Embryonic facial prominence (tissue), 1 donor: ENCODE results near the gene NAALADL1.

ENCODE experiments used
- DNase-seq: peaks from one replicate; pipeline ENCODE4 v3.0.0-alpha.2; 2016; ENCODE audit errors: extremely low spot score

Gene NAALADL1, protein sequence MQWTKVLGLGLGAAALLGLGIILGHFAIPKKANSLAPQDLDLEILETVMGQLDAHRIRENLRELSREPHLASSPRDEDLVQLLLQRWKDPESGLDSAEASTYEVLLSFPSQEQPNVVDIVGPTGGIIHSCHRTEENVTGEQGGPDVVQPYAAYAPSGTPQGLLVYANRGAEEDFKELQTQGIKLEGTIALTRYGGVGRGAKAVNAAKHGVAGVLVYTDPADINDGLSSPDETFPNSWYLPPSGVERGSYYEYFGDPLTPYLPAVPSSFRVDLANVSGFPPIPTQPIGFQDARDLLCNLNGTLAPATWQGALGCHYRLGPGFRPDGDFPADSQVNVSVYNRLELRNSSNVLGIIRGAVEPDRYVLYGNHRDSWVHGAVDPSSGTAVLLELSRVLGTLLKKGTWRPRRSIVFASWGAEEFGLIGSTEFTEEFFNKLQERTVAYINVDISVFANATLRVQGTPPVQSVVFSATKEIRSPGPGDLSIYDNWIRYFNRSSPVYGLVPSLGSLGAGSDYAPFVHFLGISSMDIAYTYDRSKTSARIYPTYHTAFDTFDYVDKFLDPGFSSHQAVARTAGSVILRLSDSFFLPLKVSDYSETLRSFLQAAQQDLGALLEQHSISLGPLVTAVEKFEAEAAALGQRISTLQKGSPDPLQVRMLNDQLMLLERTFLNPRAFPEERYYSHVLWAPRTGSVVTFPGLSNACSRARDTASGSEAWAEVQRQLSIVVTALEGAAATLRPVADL

DNA sequence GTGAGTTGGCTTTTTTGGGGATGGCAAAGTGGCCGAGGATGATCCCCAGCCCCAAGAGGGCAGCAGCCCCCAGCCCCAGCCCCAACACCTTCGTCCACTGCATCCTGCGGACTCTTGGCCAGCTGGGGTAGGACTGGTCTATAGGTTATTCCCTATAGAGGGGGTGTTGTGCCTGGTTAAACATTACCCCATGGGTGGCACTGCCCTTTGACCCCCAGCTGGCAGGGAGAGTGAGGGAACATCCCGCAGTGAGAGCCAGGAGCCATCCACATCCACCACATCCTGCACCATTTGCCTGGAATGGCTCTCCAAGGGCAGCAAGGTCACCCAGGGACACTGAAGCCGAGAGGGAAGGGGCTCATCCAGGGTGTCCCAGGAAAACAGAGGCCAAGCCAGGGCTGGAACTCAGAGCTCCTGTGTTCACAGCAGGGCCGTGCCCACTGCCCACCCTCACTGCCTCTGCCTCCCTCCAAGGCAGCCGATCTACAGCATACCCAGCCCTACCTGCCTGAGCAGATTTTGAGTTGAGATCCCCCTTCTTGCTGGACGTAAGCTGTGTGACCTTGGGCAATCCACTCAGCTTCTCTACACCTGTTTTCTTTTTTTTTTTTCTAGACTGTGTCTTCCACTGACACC is at the start of gene NAALADL1:
Gene NAALADL1, minus strand, starts transcription at position 135 of the 636 bp plus-strand sequence. Its CDS starts 32 bp downstream, at position 103.
- DNase-seq = no peak

DNA sequence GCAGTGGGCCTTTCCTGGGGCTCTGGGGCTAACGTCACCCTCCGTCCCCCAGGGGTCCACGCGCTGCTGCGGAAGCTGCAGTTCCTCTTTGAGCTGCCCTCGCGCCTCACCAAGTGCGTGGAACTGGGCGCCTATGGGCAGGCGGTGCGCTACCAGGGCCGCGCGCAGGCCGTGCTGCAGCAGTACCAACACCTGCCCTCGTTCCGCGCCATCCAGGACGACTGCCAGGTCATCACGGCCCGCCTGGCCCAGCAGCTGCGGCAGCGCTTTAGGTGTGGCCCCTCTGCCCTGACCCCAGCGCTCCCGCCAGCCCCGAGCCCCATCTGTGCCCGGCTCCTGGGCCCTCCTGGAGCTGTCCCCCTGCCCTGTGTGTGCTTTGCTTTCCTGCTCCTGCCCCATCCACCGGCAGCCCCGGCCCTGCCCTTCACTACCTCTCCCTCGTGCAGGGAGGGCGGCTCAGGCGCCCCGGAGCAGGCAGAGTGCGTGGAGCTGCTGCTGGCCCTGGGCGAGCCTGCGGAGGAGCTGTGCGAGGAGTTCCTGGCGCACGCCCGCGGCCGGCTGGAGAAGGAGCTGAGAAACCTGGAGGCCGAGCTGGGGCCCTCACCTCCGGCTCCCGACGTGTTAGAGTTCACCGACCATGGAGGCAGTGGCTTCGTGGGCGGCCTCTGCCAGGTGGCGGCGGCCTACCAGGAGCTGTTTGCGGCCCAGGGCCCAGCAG is 49.6 kb upstream of the NAALADL1 start:
- no peak for DNase-seq

DNA sequence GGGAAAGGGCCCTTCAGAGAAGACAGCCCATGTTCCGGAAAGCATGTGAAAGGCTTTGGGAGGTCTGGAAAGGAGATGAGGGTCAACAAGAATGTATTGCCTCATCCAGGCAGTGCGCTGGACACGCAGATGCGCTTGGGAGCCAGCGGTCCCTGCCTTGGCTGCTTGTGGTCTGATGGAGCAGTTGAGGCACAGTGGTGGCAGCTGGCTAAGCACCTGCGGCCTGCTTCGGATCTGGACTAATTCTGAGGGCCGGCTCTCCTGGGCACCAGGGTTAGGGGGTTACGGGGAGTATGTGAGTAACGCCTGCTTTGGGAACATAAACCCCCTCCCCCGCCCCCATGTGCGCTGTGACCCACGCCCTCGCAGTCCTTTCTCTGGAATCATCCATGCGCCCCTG is 48.7 kb upstream of the NAALADL1 start:
- no peak for DNase-seq

DNA sequence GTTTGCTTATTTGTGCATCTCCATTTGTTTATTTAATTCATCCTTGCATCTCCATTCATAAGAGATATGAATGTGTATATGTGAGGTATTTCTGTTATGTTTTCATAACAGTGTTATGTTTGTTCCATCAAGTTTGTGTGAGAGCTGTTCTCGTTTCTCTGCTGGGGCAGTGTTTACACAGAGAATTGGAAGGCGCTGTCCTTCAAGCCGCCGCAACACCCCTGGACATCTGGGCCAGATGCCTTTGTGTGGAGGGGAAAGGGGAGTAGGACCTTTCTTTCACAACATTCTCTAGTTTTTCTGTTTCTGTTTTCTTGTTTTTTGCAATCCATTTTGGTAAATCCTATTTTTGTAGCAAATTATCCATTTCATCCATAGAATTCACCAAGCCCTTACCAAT is 46.3 kb upstream of the NAALADL1 start:
- no peak for DNase-seq

DNA sequence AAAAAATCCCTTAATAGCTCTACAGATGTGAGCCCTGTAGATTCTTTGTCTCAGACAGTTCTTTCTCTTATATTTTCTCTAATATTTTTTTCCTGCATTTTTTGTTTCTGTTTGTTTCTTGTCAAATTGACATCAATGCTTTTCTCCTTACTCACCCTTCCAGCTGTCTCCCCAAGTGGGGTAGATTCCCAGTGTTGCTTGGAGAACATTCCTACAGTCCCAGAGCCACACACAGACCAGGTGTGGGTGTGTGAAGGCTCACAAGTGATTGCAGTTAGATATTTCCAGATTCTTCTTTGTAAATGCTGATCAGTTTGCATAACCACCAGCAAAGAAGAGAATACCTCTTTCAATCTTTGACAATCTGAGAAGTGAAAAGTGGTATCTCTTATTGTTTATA is 45.1 kb upstream of the NAALADL1 start:
- no peak for DNase-seq

DNA sequence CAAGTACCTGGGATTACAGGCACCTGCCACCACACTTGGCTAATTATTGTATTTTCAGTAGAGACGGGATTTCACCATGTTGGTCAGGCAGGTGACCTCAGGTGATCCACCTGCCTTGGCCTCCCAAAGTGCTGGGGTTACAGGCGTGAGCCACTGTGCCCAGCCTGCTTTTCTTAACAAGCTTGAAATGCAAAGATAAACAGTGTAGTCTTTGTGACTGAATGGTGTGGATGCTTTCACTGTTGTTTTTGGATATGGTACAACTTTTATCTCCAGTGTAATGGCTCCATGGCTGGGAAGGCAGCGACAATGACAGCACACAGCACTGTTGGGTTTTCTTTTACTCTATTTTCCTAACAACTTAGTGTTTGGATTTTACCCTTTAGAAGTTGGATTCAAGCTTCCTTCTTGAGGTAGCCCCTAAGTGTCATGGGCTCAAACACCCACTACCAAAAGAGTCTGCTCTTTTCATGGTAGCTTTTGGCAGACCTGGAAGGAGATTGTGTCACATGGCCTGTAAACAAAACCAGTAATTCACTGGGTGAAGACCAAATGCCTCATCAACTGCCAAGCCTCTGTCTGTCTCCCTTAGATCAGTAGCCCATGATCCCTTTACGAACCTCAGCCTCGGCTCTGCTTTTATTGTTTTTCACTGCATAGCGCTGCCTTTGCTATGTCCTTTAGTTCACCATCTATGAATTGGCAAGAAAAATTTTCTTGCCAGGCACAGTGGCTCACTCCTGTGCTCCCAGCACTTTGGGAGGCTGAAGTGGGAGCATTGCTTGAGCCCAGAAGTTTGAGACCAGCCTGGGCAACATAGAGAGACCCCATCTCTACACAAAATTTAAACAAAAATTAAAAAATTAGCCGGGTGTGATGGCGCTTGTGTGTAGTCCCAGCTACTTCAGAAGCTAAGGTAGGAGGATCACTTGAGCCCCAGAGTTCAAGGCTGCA is 44.1 kb upstream of the NAALADL1 start:
- no peak for DNase-seq

DNA sequence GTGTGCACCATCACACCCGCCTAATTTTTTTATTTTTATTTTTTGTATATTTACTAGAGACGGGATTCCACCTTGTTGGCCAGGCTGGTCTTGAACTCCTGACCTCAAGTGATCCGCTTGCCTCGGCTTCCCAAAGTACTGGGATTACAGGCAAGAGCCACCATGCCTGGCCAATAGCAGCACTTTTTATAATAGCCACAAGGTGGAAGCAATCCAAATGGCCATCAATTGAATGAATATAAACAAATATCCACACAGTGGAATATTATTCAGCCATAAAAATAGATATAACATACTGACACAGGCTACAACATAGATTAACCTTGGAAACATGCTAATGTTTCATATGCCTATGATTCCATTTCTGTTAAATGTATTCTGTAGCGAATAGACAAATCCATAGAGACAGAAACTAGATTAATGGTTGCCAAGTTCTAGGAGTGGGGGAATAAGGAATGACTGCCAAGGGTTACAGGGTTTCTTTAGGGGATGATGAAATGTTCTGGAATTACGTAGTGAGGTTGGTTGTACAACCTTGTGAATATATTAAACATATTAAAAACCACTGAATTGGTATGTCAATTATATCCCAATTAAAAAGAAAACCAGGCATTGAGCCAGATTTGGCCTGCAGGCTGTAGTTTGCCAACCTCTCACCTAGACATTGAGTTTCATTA is 42.5 kb upstream of the NAALADL1 start:
- no peak for DNase-seq

DNA sequence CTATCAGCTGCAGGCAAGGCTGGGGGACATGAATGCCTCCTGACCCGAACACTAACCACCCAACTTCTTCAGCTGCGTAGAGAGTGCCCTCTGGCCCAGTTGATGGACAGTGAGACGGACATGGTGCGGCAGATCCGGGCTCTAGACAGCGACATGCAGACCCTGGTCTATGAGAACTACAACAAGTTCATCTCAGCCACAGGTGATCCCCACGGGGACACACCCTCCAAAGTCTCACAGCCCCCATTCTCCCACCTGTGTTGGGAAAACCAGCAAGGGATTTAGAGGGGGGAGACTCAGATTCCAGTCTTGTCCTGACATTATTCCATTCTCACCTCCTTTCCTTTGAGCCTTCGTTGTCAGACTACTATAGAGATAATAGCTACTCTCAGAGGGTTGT is 38.6 kb upstream of the NAALADL1 start:
- DNase-seq = no peak

DNA sequence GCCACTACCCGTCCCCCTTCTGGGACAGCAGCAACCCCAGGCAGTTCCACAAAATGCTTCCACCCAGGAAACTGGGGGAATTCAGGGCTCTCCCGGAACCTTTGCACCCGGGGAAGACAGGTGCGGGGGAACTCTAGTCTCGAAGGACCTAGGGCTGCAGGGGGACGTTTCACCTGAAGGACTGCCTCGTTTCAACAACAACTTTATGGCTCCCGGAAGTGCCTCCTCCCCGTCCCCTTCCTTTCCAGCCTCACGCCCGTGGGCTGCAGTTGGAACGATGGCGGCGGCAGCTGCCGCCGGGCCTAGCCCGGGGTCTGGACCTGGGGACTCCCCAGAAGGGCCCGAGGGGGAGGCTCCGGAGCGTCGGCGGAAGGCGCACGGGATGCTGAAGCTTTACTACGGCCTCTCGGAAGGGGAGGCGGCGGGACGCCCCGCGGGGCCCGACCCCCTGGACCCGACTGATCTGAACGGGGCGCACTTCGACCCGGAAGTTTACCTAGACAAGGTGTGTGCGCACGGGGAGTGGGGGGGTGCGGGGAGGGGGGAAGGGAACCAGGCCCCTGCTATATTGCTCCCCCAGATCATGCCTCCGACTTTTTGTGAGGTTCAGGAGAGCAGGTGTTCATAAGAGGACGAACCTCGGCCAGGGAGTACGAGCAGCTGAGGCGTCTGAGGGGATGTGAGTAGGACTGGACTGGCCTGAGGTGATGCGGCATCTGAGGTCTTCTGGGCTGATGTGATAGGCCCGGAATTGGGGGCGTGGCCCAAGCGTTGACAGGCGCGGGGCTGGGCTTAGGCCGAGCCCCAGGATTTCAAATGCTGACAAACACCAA is 37.8 kb upstream of the NAALADL1 start, which contains the start of gene VPS51:
Gene VPS51, plus strand, starts transcription at position 241 of the 833 bp plus-strand sequence. Its CDS starts 37 bp downstream, at position 278.
- DNase-seq = peak; percentile 90

DNA sequence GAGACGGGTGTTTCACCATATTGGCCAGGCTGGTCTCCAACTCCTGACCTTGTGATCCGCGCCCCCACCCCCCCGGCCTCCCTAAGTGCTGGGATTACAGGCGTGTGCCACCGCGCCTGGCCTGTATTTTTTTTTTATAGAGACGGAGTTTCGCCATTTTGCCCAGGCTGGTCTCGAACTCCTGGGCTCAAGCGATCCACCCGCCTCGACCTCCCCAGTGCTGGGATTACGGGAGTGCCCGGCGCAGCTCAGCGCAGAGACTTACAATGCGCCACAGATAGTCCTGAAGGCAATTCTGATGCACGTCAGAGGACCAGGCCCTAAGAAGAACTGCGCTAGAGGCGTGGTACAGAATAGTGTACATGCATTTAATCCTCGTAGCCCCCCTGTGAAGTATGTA is 37.1 kb upstream of the NAALADL1 start:
- DNase-seq = no peak

DNA sequence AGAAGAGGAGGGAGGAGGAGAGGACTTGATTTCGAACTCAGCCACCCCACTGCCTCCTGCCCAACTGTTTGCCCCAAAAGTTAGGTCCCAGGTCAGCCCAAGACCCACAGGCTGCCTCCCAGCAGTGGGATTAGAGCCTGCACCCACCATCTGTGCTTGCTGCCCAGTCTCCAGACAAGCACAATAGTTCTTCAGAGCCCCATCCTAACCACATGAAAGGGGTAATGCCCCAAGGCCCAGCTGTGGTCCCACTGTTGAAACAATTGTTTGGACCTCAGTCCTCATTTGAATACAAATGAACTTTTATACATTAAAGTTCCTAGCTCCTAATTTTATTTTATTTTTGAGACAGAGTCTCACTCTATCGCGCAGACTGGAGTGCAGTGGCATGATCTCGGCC is 32.3 kb upstream of the NAALADL1 start:
- no peak for DNase-seq

DNA sequence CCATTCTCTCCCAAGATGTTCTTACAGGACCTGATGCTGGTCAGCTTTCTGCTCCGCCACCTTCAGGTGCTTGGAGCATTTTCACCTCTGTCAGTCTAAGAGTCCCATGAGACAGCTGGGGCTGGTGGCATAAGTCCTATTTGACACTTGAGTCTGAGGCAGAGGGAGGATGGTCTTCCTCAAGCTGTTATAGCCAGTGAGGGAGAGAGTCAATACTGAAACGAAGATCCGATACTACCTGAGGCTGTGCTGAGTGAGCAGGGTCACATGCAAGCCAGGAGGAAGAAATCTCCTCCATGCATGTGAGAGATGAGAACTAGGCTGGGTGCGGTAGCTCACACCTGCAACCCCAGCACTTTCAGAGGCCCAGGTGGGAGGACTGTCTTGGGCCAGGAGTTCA is 31.3 kb upstream of the NAALADL1 start:
- DNase-seq = no peak

DNA sequence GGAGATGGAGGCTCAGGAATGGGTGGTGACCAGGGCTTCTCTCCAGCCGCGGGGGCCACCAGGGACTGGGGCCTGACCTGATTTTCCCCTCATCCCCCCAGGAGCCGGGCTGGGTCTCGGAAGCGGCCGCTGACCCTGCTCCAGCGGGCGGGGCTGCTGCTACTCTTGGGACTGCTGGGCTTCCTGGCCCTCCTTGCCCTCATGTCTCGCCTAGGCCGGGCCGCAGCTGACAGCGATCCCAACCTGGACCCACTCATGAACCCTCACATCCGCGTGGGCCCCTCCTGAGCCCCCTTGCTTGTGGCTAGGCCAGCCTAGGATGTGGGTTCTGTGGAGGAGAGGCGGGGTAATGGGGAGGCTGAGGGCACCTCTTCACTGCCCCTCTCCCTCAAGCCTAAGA is 29.5 kb upstream of the NAALADL1 start:
- DNase-seq = no peak

DNA sequence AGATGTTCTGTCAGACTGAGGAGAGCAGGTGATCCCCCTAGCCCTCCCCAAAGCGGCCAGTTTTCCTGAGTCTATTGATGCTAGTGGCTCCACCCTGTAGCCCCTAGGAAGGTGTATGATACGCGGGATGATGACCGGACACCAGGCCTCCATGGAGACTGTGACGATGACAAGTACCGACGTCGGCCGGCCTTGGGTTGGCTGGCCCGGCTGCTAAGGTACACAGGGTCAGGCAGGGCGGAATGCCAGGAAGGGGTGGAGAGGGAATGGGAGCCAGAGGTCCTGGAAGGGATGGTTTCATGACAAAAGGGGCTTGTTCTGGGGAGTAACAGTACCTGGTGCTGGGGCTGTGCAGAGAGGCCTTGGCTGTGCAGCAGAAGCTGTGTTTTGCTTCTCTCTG is 28.9 kb upstream of the NAALADL1 start:
- no peak for DNase-seq

DNA sequence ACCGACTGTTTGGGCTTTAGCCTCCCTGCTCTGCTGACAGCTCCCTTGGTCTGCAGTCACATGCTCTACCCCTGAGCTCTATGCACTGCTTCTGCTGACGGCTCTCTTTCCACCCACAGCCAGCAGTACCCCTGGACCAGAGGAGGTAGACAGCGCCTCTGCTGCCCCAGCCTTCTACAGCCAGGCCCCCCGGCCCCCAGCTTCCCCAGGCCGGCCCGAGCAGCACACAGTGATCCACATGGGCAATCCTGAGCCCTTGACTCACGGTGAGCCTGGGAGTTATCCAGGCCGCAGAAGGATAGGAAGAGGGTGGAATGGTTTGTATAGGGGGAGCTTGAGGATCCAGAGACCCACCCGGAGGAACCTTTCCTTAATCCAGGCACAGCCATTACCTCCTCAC is 28.5 kb upstream of the NAALADL1 start:
- no peak for DNase-seq

DNA sequence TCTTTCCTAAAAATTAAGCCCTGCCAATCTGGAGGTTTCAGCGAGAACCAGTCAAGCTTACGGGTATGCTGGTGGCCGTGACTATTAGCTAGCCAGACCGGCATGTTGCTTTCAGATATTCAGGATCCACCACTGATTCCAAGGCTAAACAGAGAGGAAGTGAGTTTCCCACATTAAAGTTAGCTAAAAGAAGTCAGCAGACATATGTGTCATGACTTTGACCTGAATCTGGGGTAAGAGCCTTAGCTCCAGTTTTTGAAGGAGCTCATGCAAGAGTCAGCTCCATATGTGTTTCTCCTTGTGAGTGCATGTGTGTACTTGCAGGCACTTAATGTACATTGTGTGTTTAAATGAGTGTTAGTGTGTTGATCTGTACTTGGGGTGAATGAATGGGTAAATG is 27.1 kb upstream of the NAALADL1 start:
- no peak for DNase-seq

DNA sequence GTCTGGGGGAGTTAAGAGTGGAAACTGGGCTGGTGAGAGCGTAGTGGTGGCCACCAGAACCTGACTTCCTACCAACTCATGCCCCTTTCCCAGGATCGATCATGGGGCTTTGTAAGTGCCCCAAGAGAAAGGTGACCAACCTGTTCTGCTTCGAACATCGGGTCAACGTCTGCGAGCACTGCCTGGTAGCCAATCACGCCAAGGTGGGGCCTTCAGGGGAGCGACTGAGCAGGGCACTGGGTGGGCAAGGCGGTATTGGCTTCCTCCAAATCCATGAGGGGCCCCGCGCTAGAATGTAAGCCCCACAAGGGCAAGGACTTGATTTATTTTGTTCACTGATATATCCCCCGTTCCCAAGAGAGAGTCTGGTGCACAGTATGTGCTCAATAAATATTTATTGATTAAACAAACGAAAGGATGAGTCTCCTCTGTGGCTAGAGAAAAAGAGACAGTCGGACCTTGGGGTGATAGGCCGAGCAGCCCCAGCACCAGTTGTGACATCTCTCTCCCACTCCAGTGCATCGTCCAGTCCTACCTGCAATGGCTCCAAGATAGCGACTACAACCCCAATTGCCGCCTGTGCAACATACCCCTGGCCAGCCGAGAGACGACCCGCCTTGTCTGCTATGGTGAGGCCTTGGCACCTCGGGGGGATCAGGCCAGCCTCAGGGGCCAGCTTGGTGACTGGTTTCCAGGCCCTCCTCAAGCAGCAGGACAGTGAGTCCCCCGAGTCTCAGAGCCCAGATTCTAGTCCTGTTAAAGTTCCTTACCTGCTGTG is 26.4 kb upstream of the NAALADL1 start:
- DNase-seq = no peak

DNA sequence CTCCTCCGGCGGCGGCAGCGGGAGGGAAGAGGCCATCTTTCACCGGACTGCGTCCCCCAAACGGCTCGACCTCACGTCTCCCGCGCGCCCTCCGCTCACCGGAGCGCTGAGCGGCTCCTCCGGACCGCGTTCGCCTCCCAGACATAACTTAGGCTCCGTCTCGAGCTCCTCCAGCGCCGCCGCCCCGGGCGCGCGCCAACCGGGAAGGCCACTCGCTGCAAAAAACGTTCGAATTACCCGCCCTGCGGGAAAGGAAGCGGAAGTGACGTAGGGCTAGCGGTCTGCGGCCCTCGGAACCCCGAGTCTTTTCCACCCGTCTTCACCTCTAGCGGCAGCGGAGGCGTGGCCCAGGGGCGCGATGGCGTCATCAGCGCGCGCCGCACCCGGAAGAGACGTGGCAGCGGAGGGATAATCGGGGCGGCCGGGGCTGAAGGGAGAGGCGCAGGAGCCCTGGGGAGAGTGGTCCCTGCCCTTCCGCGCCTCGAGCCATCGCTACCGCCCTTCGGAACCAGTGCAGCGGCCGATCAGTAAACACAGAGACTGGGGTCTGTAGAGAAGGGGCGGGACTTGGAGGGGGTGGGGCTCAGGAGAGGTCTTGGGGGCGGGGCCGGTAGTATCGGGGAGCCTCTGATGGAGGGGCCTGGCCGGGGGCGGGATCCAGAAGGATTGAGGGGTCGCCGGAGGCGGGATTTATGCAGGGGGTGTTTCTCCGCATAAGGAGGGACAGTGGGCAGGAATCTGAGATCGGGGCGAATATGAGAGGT is 25.7 kb upstream of the NAALADL1 start, which contains the start of the genes CDCA5 and ZFPL1:
Gene CDCA5, minus strand, starts transcription at position 207 of the 764 bp plus-strand sequence. Its CDS starts 62 bp downstream, at position 145.
Gene ZFPL1, plus strand, starts transcription at position 389 of the 764 bp plus-strand sequence. CDS start 477 bp downstream, outside the sequence.
- DNase-seq = peak; percentile 97
